ENCODE data around the gene CLDND1.

The CLDND1 gene

GRCh38 chr3:98522544-98523281 is at the start of gene CLDND1:
Gene CLDND1 (minus strand): TSS chr3:98522902. CDS start chr3:98521424, 1,478 bp downstream.
- Mint-ChIP-seq H3K27ac (peak within 1 kb of the TSS; percentile 99), H3K4me3 (peak within 1 kb of the TSS; percentile 94), H3K4me1 (peaks cover 30% of the 10 kb centered on the region), H3K27me3 (ENCODE audit: low read depth, poor library complexity) (no peaks in the 10 kb centered on the region), H3K36me3 (ENCODE audit: low read depth) (peaks cover 33% of the 10 kb centered on the region), H3K9me3 (no peaks in the 10 kb centered on the region)
- TF ChIP-seq CTCF (IDR thresholded peaks at IDR 0.05): no peak
- peak; percentile 94 for DNase-seq

GRCh38 chr3:98568402-98568801 is 45.7 kb upstream of the CLDND1 start:
- no peak for TF ChIP-seq CTCF (IDR thresholded peaks at IDR 0.05)
- DNase-seq: no peak
- no peaks in the 10 kb centered on the region for H3K36me3 Mint-ChIP-seq (ENCODE audit: low read depth)
- H3K27ac Mint-ChIP-seq: no peak overlapping the region
- H3K4me1 Mint-ChIP-seq: peaks cover 16% of the 10 kb centered on the region
- H3K9me3 Mint-ChIP-seq: peaks cover 3% of the 10 kb centered on the region
- H3K4me3 Mint-ChIP-seq: no peak overlapping the region
- H3K27me3 Mint-ChIP-seq (ENCODE audit: low read depth, poor library complexity): no peaks in the 10 kb centered on the region

- peaks cover 12% of the 10 kb centered on the region for H3K4me1 Mint-ChIP-seq
- H3K36me3 Mint-ChIP-seq (ENCODE audit: low read depth): no peaks in the 10 kb centered on the region
- peaks cover 3% of the 10 kb centered on the region for H3K9me3 Mint-ChIP-seq
- DNase-seq: no peak
- H3K27ac Mint-ChIP-seq: no peak overlapping the region
- no peak overlapping the region for H3K4me3 Mint-ChIP-seq
- H3K27me3 Mint-ChIP-seq (ENCODE audit: low read depth, poor library complexity): peaks cover 4% of the 10 kb centered on the region
- no peak for TF ChIP-seq CTCF (IDR thresholded peaks at IDR 0.05)
These were observed 45.1 kb upstream of the CLDND1 start for GRCh38 chr3:98567666-98568270.

- Mint-ChIP-seq H3K9me3 (peaks cover 3% of the 10 kb centered on the region), H3K36me3 (ENCODE audit: low read depth) (no peaks in the 10 kb centered on the region), H3K27ac (peak overlapping the region; percentile 30), H3K27me3 (ENCODE audit: low read depth, poor library complexity) (peaks cover 4% of the 10 kb centered on the region), H3K4me1 (peaks cover 12% of the 10 kb centered on the region), H3K4me3 (no peak overlapping the region)
- no peak for TF ChIP-seq CTCF (IDR thresholded peaks at IDR 0.05)
- DNase-seq: no peak
These were observed 43.1 kb upstream of the CLDND1 start for GRCh38 chr3:98565843-98566242.

GRCh38 chr3:98565237-98565643 is 42.5 kb upstream of the CLDND1 start:
- peaks cover 3% of the 10 kb centered on the region for H3K9me3 Mint-ChIP-seq
- no peak overlapping the region for H3K27ac Mint-ChIP-seq
- no peak overlapping the region for H3K4me3 Mint-ChIP-seq
- peaks cover 12% of the 10 kb centered on the region for H3K4me1 Mint-ChIP-seq
- no peak for DNase-seq
- peaks cover 4% of the 10 kb centered on the region for H3K27me3 Mint-ChIP-seq (ENCODE audit: low read depth, poor library complexity)
- TF ChIP-seq CTCF (IDR thresholded peaks at IDR 0.05): no peak
- no peaks in the 10 kb centered on the region for H3K36me3 Mint-ChIP-seq (ENCODE audit: low read depth)
